OCI-LY1 (cell line): ENCODE measurements around the gene ARFGEF3.

Source experiments
- H2AFZ ChIP-seq: fragments of 200-600 bp; sonication (generic), shearing (Covaris generic); 2 replicates; pipeline ENCODE4 v1.6.0; 2014; ENCODE audit warnings: antibody characterized with exemption, mild to moderate bottlenecking, low read length
- H3F3A ChIP-seq: fragments of 200-600 bp; sonication (generic), shearing (Covaris generic); 2 replicates; pipeline ENCODE4 v1.6.0; 2014; ENCODE audit warnings: mild to moderate bottlenecking, antibody characterized with exemption, low read length, moderate library complexity; ENCODE audit not compliant: insufficient read depth
- H3K27ac ChIP-seq: fragments of 200-600 bp; sonication (generic); 2 replicates; pipeline ENCODE4 v1.5.1; 2014; ENCODE audit warnings: low read length, mixed run types, mild to moderate bottlenecking, low read depth; ENCODE audit not compliant: poor library complexity, severe bottlenecking
- H3K27me3 ChIP-seq: fragments of 200-600 bp; sonication (generic); 2 replicates; pipeline ENCODE4 v1.6.0; 2014; ENCODE audit warnings: antibody characterized with exemption, mild to moderate bottlenecking, low read length, moderate library complexity; ENCODE audit not compliant: insufficient read depth
- H3K36me3 ChIP-seq: fragments of 200-600 bp; sonication (generic); 2 replicates; pipeline ENCODE4 v1.6.1; 2014; ENCODE audit warnings: mild to moderate bottlenecking, antibody characterized with exemption, low read length, moderate library complexity, mixed read lengths; ENCODE audit not compliant: insufficient read depth
- H3K4me1 ChIP-seq: fragments of 200-600 bp; sonication (generic); 2 replicates; pipeline ENCODE4 v1.5.1; 2014; ENCODE audit warnings: mild to moderate bottlenecking, low read length, moderate library complexity; ENCODE audit not compliant: insufficient read depth, severe bottlenecking
- H3K4me2 ChIP-seq: fragments of 200-600 bp; sonication (generic), shearing (Covaris generic); 2 replicates; pipeline ENCODE4 v1.6.1; 2014; ENCODE audit warnings: low read length
- H3K4me3 ChIP-seq: fragments of 200-600 bp; sonication (generic); 2 replicates; pipeline ENCODE4 v1.5.1; 2014; ENCODE audit warnings: low read length, low read depth, mild to moderate bottlenecking, mixed read lengths; ENCODE audit not compliant: poor library complexity, severe bottlenecking
- H3K79me2 ChIP-seq: fragments of 200-600 bp; shearing (Covaris generic); 2 replicates; pipeline ENCODE4 v1.6.1; 2016; ENCODE audit warnings: mixed run types, low read length, mixed read lengths; ENCODE audit not compliant: insufficient read depth
- H3K9ac ChIP-seq: fragments of 200-600 bp; sonication (generic), shearing (Covaris generic); 2 replicates; pipeline ENCODE4 v1.6.1; 2014; ENCODE audit warnings: mild to moderate bottlenecking, low read length, mixed read lengths
- H3K9me2 ChIP-seq: fragments of 200-600 bp; sonication (generic), shearing (Covaris generic); 2 replicates; pipeline ENCODE4 v1.6.1; 2014; ENCODE audit warnings: low read depth, mild to moderate bottlenecking, low read length, mixed read lengths
- H3K9me3 ChIP-seq: fragments of 200-600 bp; shearing (Covaris generic); 2 replicates; pipeline ENCODE4 v1.6.1; 2014; ENCODE audit warnings: low read length, mixed read lengths
- H4K20me1 ChIP-seq: fragments of 200-600 bp; sonication (generic), shearing (Covaris generic); 2 replicates; pipeline ENCODE4 v1.6.0; 2016; ENCODE audit warnings: mild to moderate bottlenecking, low read length; ENCODE audit not compliant: insufficient read depth
- EZH2 ChIP-seq: fragments of 200-600 bp; sonication (generic), shearing (Covaris generic); IDR thresholded peaks from 2 replicates; pipeline ENCODE4 v1.8.0; 2017; ENCODE audit warnings: borderline replicate concordance, mixed run types, mild to moderate bottlenecking, antibody characterized with exemption, low read length, moderate library complexity, mixed read lengths
- TF ChIP-seq, protein P1 (sequence below): fragments of 200-600 bp; sonication (generic), shearing (Covaris generic); IDR thresholded peaks from 2 replicates; pipeline ENCODE4 v1.5.1; 2017; ENCODE audit warnings: mild to moderate bottlenecking, antibody characterized with exemption, low read length, moderate library complexity, mixed read lengths

Gene ARFGEF3

DNA sequence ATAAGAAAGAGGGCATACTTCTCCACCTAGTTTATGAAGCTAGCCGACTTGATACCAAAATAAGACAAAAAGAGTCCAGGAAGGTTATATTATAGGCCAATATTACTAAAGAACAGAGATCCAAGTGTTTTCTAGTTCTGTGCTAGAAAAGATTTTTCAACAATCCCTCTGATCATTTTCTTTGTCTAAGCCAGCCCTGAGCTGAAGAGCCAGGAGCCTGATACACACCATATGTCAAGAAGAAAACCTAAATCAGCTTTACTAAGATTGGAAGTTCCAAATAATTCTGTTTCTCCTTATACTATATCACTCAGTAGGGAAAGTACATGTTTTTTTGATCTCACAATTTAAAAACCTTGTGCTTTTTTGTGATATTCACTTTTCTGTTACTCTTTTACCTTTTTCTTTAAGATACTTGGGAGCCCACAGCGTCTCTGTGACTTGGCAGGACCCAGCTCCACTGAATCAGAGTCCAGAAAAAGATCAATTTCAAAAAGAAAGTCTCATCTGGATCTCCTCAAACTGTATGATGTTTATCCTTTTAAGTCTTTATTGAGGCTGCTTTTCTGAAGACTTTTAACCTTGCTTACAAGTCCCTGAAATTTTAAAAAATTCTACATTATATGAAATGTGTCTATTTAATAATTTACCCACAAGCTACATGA lies 99.5 kb downstream of the ARFGEF3 start:
- Histone ChIP-seq H3K79me2 (no peaks in the 10 kb centered on the region), H3K9ac (no peak overlapping the region), H3F3A (no peaks in the 10 kb centered on the region), H3K4me1 (no peaks in the 10 kb centered on the region), H3K36me3 (no peaks in the 10 kb centered on the region), H4K20me1 (no peaks in the 10 kb centered on the region), H3K4me3 (no peak overlapping the region), H2AFZ (no peak overlapping the region), H3K9me3 (no peaks in the 10 kb centered on the region), H3K27me3 (no peaks in the 10 kb centered on the region), H3K4me2 (no peak overlapping the region), H3K9me2 (no peaks in the 10 kb centered on the region), H3K27ac (no peak overlapping the region)
- TF ChIP-seq, protein P1, sequence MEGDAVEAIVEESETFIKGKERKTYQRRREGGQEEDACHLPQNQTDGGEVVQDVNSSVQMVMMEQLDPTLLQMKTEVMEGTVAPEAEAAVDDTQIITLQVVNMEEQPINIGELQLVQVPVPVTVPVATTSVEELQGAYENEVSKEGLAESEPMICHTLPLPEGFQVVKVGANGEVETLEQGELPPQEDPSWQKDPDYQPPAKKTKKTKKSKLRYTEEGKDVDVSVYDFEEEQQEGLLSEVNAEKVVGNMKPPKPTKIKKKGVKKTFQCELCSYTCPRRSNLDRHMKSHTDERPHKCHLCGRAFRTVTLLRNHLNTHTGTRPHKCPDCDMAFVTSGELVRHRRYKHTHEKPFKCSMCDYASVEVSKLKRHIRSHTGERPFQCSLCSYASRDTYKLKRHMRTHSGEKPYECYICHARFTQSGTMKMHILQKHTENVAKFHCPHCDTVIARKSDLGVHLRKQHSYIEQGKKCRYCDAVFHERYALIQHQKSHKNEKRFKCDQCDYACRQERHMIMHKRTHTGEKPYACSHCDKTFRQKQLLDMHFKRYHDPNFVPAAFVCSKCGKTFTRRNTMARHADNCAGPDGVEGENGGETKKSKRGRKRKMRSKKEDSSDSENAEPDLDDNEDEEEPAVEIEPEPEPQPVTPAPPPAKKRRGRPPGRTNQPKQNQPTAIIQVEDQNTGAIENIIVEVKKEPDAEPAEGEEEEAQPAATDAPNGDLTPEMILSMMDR = no peak
- TF ChIP-seq EZH2 = no peak

DNA sequence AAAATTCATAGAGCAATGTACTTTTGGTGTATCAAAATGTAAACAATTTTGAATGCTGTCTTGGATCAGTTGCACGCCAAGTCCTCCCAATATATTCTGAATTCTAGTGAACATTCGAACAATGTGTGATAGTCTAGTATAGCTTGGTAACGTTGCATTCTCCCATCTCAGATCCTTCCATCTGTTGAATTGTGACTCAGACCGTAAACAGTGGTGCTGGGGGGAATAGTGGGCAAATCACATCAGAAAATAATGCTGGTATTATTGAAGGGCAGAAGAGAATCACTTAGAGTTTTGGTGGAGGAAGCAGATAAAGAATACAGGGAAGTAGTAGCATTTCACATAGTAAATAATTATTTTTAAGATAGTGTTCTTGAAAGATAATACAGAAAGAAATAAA lies 102.2 kb downstream of the ARFGEF3 start:
- no peak overlapping the region for H3K4me2 ChIP-seq
- H3K79me2 ChIP-seq = no peaks in the 10 kb centered on the region
- no peaks in the 10 kb centered on the region for H3K27me3 ChIP-seq
- H3K27ac ChIP-seq = no peak overlapping the region
- H3K4me3 ChIP-seq = no peak overlapping the region
- H4K20me1 ChIP-seq = no peaks in the 10 kb centered on the region
- no peaks in the 10 kb centered on the region for H3K4me1 ChIP-seq
- TF ChIP-seq, protein P1 = no peak
- TF ChIP-seq EZH2 = no peak
- H3K9ac ChIP-seq = no peak overlapping the region
- H3K9me2 ChIP-seq = no peaks in the 10 kb centered on the region
- no peaks in the 10 kb centered on the region for H3K9me3 ChIP-seq
- no peaks in the 10 kb centered on the region for H3F3A ChIP-seq
- H2AFZ ChIP-seq = no peak overlapping the region
- no peaks in the 10 kb centered on the region for H3K36me3 ChIP-seq

DNA sequence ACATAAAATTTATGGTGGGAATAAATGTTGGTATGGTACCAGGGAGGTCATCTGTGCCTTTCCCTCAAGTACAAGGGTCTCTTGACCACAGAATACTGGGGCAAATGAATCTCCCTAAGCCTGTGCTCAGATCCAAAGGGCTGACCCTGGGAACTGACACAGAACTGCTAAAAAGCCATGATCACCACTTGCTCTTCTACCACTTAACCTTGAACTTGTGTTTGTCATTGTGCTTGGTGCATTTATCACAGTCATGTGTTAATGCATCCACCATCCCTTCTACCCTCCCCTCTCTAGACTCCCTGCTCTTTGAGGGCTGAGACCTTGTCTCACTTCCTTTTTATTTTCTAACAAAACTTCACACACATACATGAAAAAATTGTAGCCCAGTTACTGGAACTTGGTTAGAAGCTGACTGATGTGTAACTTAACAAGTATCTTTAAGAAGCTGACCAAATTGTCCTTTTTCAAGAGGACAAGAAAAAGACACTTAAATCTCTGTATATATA lies 102.7 kb downstream of the ARFGEF3 start:
- H3K9ac ChIP-seq = no peak overlapping the region
- no peak overlapping the region for H2AFZ ChIP-seq
- H3K9me2 ChIP-seq = no peaks in the 10 kb centered on the region
- no peaks in the 10 kb centered on the region for H3K27me3 ChIP-seq
- H4K20me1 ChIP-seq = no peaks in the 10 kb centered on the region
- no peaks in the 10 kb centered on the region for H3F3A ChIP-seq
- TF ChIP-seq EZH2 = no peak
- TF ChIP-seq, protein P1 = no peak
- no peaks in the 10 kb centered on the region for H3K4me1 ChIP-seq
- no peaks in the 10 kb centered on the region for H3K79me2 ChIP-seq
- no peak overlapping the region for H3K27ac ChIP-seq
- no peaks in the 10 kb centered on the region for H3K9me3 ChIP-seq
- H3K4me3 ChIP-seq = no peak overlapping the region
- no peaks in the 10 kb centered on the region for H3K36me3 ChIP-seq
- H3K4me2 ChIP-seq = no peak overlapping the region
